Measurements from ENCODE around the gene PRKN.
"Not testable (repeated sequence)": the region's sequence is repeated elsewhere in the genome, so short reads cannot be mapped to it uniquely, and the experiment has no call there.

Gene PRKN

DNA sequence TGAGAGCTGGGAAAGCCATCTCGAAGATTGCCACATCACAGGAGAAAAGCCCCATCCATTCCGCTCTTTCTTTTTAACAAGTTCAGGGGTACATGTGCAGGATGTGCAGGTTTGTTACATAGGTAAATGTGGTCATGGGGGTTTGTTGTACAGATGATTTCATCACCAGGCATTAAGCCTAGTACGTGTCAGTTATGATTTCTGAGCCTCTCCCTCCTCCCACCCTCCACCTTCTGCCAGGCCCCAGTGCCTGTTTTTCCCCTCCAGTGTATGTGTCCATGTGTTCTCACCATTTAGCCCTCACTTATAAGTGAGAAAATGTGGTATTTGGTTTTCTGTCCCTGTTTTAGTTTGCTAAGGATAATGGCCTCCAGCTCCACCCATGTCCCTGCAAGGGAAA is 887.2 kb downstream of the PRKN start:
- no peak for DNase-seq (ENCODE audit: low read depth)

DNA sequence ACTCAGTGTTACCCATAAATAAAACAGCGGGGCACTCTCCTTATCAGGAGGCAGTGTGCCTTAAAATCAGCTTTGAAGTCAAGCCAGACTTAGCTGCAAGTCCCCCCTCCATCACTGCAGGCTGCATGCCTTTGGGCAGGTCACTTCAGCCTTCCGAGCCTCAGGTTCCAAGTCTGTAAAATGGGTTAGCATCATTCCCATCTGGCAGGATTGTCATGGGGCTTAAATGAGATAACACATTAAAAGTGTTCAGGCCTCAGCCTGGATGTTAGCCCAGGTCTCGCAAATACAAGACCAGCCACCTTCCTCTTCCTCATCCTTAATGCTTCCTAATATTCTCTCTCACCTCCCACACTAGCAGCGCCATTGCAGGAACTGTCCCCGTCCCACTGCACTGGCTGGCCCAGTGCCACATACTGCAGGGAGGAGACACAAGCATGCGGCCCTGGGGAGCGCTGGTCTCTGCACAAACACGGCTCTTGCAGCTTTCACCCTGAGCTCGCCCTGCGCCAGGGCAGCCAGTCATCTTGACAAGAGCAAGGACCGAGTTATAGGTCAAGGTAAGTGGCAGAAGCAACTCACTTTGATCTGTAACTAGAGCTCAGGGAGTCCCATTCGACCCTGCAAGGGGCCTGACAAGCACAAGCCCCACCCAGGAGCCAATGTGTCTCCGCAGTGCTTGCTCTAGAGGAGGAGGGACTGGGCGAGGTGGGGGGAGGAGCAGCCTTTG is 889.1 kb downstream of the PRKN start:
- DNase-seq (ENCODE audit: low read depth), result no peak

DNA sequence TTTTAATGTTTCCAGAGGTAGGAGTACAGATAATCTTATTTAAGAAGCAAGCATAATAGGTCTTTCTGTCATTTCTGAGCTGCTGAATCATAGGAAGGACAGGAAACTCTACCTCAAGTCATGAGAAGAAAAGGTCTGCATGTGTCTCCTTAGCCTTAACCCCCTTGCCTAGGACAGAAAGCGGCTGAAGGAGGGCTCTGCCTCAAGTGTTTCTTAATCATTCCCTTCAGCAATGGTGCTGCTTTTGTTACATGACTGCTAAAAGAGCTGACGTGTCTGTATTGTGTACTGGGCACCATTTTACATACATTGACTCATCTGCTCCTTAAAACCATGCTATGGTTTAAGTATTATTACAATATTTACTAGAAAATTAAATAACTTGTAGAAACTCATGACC is 889.7 kb downstream of the PRKN start:
- no peak for DNase-seq (ENCODE audit: low read depth)

DNA sequence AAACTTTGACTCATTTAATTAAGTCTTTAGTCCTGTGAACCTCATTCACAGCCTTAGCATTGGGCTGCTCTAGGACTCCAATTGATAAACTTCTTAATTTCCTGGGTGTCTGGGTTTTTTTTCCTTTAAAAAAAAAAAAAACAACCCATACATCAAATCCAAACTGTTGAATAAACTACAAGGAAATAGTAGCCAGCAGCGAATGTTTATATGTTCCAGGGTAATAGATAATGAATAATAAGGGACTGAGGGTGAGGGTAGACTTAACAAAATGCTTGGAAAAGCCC is 890.2 kb downstream of the PRKN start:
- DNase-seq (ENCODE audit: low read depth), result no peak

DNA sequence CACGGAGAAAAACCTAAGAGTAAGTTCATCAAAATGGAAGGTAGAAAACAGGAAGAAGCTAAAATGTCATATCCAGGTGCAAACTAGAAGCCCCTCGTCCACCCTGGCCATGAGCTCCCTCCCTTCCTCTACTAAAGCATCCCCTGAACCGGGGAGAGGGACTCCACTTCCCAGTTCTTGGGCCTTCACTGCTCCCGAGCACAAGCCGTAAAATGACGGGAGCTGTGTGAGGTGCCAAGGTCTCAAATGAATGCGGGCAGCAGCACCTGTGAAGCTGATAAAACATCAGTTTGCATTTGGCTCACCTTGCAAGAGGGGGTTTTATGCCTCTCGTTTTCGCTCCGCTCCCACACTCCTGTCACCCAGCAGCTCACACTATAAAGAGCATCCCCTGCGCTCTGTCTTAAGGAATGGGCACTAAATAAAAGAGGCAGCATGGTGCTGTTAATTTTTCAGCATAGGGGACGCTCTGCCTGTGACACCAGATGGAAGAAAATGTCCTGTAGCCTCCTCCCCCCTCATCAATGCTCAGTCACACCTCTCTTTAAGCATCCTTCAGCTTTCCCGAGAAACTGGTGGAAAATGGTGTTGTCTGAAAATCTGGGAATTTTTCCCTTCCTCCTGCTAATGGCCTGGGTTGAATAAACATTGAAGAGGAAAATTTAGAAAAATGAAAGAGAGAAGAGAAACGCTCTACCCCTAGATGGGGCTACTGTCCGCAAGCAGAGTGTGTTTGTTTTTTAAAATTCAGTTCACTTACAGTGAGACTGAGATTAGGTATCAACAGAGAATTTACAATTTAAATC is 890.7 kb downstream of the PRKN start:
- DNase-seq (ENCODE audit: low read depth), result no peak

DNA sequence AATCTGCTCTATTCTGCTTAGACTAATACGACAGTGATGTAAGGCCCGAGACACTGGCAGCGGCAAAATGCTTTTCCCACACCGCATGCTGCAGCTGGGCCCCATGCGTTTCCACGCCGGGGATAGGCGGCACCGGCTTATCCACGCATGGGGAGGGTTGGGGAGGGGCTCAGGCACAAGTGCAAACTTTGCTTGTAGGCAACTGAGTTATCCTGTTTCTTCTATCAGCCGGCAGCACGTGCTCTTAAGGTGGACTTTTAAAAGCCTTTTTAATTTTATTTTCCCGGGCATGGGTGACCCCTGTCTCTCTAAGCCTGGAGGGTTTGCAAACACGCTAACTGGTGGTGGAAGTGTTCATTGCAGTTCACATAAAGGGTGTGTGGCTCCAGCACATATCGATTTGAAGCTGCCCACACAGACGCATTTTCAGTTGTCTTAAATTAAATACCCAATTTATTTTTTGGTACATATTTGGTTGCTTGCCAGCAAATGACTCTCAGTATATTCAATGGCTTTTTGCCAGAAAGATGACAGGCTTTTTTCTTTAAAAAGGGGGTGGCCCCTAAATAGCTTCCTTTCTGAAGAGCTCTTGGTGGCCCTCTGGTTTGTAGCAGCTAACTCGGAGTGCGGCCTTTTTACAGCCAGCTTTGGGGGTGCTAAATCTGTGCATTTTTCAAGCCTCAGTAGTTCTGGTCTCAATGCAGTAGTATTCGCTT is 891.9 kb downstream of the PRKN start:
- DNase-seq (ENCODE audit: low read depth), result no peak

DNA sequence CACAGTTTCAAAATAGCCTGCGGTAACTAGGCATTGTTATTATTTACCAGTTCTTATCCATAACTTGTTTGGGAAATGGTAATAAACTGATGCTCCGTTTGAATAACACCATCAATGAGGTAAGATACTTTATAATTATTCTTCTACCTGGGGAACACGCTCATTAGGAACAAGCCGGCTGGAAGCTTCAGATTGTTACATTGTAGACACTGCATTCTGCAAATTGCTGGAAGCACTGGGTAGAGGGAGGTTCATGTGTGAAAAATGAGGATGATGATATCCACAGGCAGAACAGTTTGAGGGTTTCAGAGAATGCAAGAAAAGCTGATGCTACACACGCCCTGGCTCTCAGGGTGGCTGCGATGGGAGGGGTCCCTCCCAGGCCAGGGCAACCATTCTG is 893.1 kb downstream of the PRKN start:
- DNase-seq (ENCODE audit: low read depth), result no peak

DNA sequence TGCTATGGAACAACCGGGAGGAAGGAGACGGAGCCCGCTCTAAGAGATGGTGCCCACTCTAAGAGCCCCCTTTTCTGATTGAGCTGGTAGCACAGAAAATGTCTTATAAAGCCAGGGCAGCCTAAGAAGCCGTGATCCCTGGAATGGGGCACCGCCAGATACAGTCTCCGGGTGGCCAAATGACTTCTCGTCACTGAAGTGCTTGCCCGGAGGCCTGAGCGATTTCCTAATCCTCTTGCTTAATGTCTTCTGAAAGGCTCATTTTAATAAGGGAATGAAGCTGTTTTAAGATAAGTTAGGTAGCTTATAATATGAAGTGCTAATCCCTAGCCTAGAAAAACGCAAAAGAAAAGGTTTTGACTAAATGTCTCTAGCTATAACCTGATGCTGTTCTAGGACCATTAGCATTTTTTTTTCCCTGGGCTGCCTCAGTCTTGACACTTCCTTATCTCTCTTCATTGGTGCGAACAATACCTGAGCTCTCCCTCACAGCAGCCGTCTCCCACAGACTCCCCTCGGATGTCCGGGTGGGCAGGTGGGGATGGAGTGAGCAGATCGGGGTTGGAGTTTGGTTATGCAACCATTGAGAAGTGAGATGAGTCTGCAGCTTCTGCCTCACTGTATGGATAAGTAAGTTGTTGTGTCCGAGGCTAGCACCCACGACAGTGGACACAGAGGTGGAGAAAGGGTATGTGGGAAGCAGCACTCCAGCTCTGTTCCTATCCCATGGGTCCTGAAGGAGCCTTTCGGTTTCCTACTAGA is 894.3 kb downstream of the PRKN start:
- DNase-seq (ENCODE audit: low read depth), result no peak

DNA sequence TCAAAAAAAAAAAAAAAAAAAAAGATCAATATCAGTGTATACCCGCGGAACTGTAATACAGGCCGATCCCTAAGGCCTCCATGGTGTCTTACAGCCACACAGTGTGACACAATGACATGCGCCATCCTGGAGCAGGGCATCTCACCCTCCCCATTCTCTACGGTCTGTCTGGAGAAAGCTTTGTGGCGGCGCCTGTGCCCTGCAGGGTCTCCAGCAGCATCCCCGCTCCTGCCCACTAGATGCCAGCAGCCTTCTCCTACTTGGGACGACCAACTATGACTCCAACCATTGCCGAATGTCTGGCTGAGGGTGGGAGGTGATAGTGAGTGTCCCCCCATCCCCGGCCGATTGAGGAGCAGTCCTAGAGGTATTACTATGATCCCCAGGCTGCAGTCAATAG is 894.9 kb downstream of the PRKN start:
- no peak for DNase-seq (ENCODE audit: low read depth)

DNA sequence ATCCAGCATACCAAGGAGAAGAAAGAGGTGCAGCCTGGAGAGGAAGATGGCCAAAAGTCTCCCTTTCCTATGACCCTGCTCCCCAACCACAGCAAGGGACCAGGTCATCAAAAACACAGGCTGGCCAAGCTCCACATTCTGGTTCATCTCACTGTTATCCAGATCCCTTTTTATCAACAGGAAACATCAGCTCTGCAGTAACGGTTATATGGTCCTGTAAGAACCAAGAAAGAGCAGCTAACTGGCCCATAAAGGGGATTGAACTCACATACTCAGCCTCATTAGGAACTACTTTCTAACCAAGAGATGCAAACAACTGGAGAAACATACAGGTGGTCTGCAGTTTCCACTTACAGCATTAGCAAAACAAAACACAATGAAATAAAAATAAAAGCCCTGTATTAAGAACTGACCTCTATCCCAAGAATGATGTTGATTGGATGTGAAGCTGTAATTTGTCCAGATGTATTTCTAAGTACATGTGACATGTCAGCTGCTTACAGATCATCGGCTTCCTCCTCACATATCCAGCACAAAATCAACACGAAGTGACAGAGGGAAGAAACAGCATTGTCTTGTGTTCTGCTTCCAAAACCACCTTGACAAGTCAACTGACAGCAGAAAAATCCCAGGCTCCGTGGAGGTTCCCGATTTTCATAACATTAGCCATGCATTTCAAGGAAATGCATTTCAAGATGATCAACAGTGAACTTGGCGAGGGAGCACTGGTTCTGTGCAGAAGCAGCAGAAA is 896.5 kb downstream of the PRKN start:
- no peak for DNase-seq (ENCODE audit: low read depth)

DNA sequence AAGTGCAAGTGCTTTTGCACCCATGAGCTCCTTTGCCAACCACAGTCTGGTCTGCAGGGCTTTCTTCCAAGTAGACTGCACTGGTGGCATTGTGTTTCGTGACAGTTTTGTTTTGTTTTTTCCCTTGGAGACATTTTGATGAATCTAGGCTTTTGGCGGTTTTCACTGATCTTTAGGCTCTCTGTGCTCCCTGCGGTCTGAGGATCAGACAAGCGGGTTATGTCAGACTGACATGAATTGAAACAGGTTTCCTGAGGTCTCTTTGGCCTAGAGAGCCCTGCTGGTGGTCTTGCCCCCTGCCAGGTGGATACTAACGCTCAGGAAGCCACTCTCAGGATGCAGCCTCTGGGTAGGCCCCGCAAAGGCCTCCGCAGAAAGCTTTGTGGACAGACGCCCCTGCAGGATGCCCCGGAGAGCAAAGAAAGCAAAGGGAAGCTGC is 898.3 kb downstream of the PRKN start:
- DNase-seq (ENCODE audit: low read depth), result no peak

DNA sequence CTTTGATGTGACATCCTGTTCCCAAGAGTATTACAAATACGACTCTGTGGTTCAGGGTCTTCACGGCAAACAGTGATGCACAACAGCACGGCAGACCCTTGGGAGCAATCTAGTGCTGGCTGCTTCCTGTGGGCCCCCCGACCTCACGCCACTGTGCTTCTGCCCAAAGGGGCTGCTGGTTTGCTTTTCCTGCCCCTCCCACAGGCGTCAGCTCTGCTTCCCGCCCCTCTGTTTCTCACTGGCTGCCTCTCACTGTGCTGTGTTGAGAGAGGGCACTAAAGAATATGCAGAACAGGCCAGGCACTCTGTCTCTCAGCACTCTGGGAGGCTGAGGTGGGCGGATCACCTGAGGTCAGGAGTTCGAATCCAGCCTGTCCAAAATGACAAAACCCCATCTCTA is 899.2 kb downstream of the PRKN start:
- DNase-seq (ENCODE audit: low read depth), result no peak

DNA sequence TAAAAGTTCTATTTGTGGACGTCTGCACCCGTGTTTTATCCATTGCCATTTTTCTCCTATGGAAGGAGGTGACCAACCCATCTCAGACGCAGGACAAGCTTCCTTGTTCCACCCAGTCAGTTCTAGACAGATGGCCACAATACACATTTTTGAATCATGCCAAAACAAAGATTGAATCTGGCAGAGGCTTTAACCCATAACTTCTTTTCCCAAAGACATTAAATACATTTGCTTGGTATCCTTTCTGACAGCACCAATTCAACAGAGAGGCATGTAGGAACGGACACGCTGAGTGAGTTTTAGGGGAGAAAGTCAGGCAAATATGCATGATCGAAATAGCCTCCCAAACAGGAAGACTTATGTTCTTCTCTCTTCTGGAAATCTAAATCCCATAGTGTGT is 901.1 kb downstream of the PRKN start:
- no peak for DNase-seq (ENCODE audit: low read depth)

DNA sequence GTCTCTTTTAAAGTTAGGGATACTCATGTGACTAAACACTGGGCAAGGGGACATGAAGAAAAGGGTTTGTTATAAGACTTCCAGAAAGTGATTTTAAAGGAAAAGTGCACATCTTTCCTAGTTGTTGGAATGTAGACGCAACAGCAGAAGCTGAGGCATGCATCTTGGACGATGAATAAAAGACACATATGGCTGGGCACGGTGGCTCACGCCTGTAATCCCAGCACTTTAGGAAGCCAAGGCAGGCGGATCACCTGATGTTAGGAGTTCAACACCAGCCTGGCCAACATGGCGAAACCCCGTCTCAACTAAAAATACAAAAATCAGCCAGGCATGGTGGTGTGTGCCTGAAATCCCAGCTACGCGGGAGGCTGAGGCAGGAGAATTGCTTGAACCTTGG is 905.4 kb downstream of the PRKN start:
- DNase-seq (ENCODE audit: low read depth), result not testable (repeated sequence)

DNA sequence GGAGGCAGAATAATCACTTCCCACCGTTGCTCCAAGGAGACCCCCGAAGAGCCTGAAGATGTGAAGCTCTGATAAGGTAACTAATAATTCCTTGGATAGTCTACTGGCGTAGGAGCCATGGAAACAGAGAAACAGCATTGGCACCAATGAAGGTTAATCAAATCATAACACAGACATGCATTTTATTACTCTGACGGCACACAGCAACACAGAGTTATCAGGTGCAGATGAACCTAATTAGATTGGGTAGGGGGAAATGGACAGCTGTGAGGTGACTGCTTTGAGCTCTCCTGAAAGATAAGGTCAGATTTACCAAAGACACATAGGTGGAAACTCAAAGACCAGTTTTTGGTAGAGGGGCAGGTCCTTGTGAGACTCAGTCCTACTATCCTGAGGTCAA is 909.7 kb downstream of the PRKN start:
- DNase-seq (ENCODE audit: low read depth), result no peak

DNA sequence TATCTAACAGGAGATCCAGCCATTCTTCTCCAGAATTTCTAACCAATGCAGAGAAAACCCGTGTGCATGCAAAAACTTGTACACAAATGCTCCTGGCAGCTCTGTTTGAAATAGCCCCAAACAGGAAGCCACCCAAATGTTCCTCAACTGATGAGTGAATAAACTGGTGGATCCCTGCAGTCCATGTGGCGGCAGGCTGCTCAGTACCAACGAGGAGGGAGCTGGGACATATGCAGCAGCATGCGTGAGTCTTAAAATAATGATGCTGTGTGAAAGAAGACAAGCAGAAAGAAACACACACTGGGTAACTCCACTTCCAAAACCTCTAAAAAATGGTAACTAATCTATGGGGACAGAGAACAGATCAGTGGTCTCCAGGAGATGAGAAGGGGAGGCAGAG is 911.6 kb downstream of the PRKN start:
- no peak for DNase-seq (ENCODE audit: low read depth)

DNA sequence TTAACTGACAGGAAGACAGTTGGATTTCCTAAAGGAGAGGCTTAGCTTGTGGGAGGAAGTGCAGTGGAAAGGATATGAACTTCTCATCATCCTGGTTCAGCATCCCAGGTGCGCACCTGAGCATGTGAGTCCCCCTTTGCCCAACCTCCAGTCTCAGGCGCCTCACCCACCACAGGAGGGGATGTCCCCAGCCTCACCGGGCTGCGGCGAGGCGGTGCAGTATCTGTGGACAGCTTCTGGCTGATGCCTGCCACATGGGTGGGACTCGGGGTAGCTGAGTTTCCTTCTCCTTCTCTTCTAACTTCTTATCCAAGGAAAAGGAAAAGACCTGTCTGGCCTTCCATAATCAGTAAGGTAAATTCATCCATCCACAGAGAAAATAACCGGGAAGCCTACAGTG is 914.4 kb downstream of the PRKN start:
- no peak for DNase-seq (ENCODE audit: low read depth)

DNA sequence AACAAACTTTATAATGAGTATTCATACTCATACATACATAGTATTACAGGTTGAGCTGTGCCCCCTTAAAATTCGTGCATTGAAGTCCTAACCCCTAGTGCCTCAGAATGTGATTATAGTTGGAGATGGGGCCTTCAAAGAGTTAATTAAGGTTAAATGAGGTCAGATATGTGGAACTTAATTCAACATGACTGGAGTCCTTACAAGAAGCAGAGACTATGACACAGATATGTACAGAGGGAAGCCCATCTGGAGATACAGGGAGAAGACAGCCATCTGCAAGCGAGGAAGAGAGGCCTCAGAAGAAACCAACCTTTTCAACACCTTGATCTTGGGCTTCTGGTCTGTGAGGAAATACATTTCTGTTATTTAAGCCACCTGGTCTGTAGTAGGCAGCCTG is 917.6 kb downstream of the PRKN start:
- no peak for DNase-seq (ENCODE audit: low read depth)

DNA sequence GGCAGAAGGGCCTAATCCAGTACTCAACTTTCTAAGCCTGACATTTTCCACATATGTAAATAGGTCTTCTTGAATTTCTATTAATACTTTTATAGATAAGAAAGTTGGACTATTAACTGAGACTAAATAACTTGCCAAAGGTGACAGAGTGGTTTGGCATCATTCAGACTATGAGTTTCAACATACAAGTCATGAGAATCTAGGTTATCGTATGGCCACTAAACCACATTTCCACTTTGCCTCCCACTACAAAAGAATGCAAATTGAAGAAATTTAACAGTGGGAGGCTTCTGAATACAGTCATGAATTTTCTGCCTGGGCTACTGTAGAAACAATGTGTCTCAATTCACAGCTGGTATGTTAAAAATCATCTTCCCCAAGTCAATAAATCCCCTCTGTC is 922.7 kb downstream of the PRKN start:
- no peak for DNase-seq (ENCODE audit: low read depth)

DNA sequence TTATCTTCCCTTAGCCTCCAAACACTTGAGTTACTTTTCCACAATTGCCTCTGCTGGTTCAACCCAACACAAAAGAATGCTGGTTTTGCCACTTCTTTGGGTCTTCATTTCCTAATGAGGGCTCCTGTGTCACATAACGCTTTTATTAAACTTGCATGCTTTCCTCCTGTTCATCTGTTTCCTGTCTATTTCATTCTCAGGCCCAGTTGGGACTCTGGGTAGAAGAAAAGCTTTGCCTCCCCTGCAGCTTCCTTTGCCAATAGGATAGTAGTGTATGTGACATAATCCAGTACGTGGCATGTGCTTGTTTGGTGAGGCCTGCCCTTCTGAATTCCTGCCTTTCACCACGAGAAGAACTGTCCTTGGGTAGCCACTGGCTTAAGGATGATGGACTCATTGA is 924.4 kb downstream of the PRKN start:
- no peak for DNase-seq (ENCODE audit: low read depth)

DNA sequence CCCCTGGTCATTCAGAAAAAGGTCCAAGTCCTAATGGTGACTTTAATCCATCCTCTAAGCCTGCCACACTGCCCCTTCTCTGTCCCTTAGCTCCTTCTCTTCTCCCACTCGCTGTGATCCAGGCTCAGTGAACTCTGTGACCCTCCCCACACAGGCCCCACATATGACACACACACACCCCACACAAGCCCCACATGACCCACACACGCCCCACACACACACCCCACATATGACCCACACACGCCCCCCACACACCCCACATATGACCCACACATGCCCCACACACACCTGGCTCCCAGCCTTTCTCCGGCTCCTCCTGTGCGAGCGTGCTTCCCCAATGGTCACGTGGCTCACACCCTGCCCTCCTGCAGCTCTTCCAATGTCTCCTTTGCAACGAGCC is 925.3 kb downstream of the PRKN start:
- no peak for DNase-seq (ENCODE audit: low read depth)

DNA sequence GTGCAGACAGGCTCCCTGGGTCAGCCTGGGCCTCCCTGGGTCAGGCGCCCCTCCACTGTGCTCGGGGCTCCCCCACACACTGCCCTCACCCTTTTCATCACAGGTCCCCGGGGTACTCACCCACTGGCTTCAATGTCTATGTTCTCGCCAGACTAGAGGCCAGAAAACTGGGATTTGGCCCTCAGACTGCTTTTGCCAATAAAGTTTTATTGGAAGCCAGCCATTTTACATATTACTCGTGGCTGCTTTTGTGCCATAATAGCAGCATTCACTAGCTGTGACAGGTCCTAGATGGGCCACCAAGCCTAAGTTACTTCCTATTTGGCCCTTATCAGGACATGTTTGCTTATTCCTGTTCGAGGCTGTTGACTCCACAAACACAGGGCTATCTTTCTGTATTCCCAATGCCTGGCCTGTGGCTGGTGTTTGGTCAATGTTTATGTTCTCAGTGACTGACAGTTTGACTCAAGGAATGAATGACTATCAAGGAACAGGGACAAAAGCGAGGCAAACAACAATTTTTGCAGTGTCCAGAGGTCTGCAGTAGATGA is 928.6 kb downstream of the PRKN start:
- no peak for DNase-seq (ENCODE audit: low read depth)
